ENCODE results near the gene CRAMP1. TPM values are rescaled to one million over a fixed set of nuclear protein-coding genes. Genes with fewer than 3 reads are reported as not detected.

The CRAMP1 gene
- total RNA-seq, 1 experiment from 2014 or later: 22.9 TPM

GRCh38 chr16:1655909-1656807 lies 44.0 kb downstream of the CRAMP1 start:
- ATAC-seq (no peak), DNase-seq (ENCODE audit: low read depth, low spot score) (no peak)
- Histone ChIP-seq H2AFZ (ENCODE audit: low read depth, low read length, poor library complexity, severe bottlenecking) (no peak overlapping the region), H3K9me2 (ENCODE audit: insufficient read depth) (no peaks in the 10 kb centered on the region), H3K9me3 (ENCODE audit: control insufficient read depth in 1 of 2, insufficient read depth in 1 of 2, low read depth in 1 of 2, low read length in 2 of 2) (no peaks in the 10 kb centered on the region), H3K4me1 (ENCODE audit: control insufficient read depth in 1 of 2, insufficient read depth in 2 of 2, low read length in 2 of 2) (no peaks in the 10 kb centered on the region), H3K27ac (ENCODE audit: low read depth, low read length) (no peak overlapping the region), H3K27me3 (ENCODE audit: insufficient read depth, low read length) (no peaks in the 10 kb centered on the region), H3K4me3 (replicated peaks in 1 of 2; ENCODE audit: low read depth in 1 of 2, low read length in 2 of 2) (no peak overlapping the region), H3K4me2 (ENCODE audit: low read length) (no peak overlapping the region), H3K36me3 (ENCODE audit: control insufficient read depth in 1 of 2, insufficient read depth in 2 of 2, low read length in 2 of 2) (peaks cover 8 to 22% of the 10 kb centered on the region in 2 experiments; a peak in 3 of 4 replicates), H3K79me2 (ENCODE audit: insufficient read depth, low read length) (no peaks in the 10 kb centered on the region), H3K9ac (ENCODE audit: low read length) (no peak overlapping the region), H4K20me1 (ENCODE audit: insufficient read depth) (no peaks in the 10 kb centered on the region)
- TF ChIP-seq EZH2phosphoT487 (IDR thresholded peaks at IDR 0.05; ENCODE audit: borderline replicate concordance) (no peak), POLR2A (IDR thresholded peaks at IDR 0.05; ENCODE audit: borderline replicate concordance, extremely low read depth, insufficient read depth, insufficient read length) (no peak), ATF3 (IDR thresholded peaks at IDR 0.05) (no peak), JUND (IDR thresholded peaks at IDR 0.05) (no peak), MAX (IDR thresholded peaks at IDR 0.05) (no peak), SRF (IDR thresholded peaks at IDR 0.05; ENCODE audit: low read depth) (no peak), SP1 (IDR thresholded peaks at IDR 0.05; ENCODE audit: low read depth) (no peak)
- no TSS peak for BruUV-seq (replicated peaks)
- CTCF ChIA-PET: no interaction called here
- RAD21 ChIA-PET (ENCODE audit: low non-redundant PET in 1 of 2, low total read pairs in 2 of 2, uncharacterized antibody in 2 of 2, unreplicated experiment in 2 of 2): no interaction called here
- intact Hi-C loops (cut with micrococcal nuclease): no loop called here
- POLR2A ChIA-PET: no interaction called here

GRCh38 chr16:1656808-1657617 lies 44.9 kb downstream of the CRAMP1 start:
- ChIA-PET RAD21 (ENCODE audit: low non-redundant PET in 1 of 2, low total read pairs in 2 of 2, uncharacterized antibody in 2 of 2, unreplicated experiment in 2 of 2) (no interaction called here), CTCF (no interaction called here), POLR2A (interaction anchor here (0.5 kb wide), 1 partner anchor 8 kb away, joined by 3 read pairs; no protein-coding TSS in a partner anchor)
- H3K9me3 ChIP-seq (ENCODE audit: control insufficient read depth in 1 of 2, insufficient read depth in 1 of 2, low read depth in 1 of 2, low read length in 2 of 2): no peaks in the 10 kb centered on the region
- no peaks in the 10 kb centered on the region for H3K27me3 ChIP-seq (ENCODE audit: insufficient read depth, low read length)
- peaks cover 11 to 21% of the 10 kb centered on the region in 2 experiments for H3K36me3 ChIP-seq (ENCODE audit: control insufficient read depth in 1 of 2, insufficient read depth in 2 of 2, low read length in 2 of 2)
- H3K9me2 ChIP-seq (ENCODE audit: insufficient read depth): no peaks in the 10 kb centered on the region
- H2AFZ ChIP-seq (ENCODE audit: low read depth, low read length, poor library complexity, severe bottlenecking): no peak overlapping the region
- H3K4me2 ChIP-seq (ENCODE audit: low read length): no peak overlapping the region
- no peak for ATAC-seq
- no peak for DNase-seq (ENCODE audit: low read depth, low spot score)
- no peaks in the 10 kb centered on the region for H4K20me1 ChIP-seq (ENCODE audit: insufficient read depth)
- no peak overlapping the region for H3K4me3 ChIP-seq (replicated peaks in 1 of 2; ENCODE audit: low read depth in 1 of 2, low read length in 2 of 2)
- BruUV-seq (replicated peaks): no TSS peak
- H3K4me1 ChIP-seq (ENCODE audit: control insufficient read depth in 1 of 2, insufficient read depth in 2 of 2, low read length in 2 of 2): no peaks in the 10 kb centered on the region
- H3K9ac ChIP-seq (ENCODE audit: low read length): no peak overlapping the region
- H3K79me2 ChIP-seq (ENCODE audit: insufficient read depth, low read length): no peaks in the 10 kb centered on the region
- intact Hi-C loops (cut with micrococcal nuclease): no loop called here
- no peak overlapping the region for H3K27ac ChIP-seq (ENCODE audit: low read depth, low read length)
- TF ChIP-seq CEBPB (IDR thresholded peaks at IDR 0.05; ENCODE audit: low read depth) (no peak), POLR2A (IDR thresholded peaks at IDR 0.05; ENCODE audit: borderline replicate concordance, extremely low read depth, insufficient read depth, insufficient read length) (no peak), YY1 (IDR thresholded peaks at IDR 0.05; ENCODE audit: extremely low read depth, insufficient replicate concordance, low read depth, low read length) (no peak), JUND (IDR thresholded peaks at IDR 0.05) (no peak), CTCF (IDR thresholded peaks at IDR 0.05 in 2 of 3, conservative IDR thresholded peaks at IDR 0.05 in 1 of 3; ENCODE audit: borderline replicate concordance in 1 of 3, insufficient read depth in 1 of 3, low read depth in 2 of 3, low read length in 2 of 3) (no peak), MAX (IDR thresholded peaks at IDR 0.05) (no peak), ZNF274 (IDR thresholded peaks at IDR 0.05; ENCODE audit: low read depth, low read length) (no peak), TCF7L2 (IDR thresholded peaks at IDR 0.05; ENCODE audit: borderline replicate concordance, extremely low read depth, insufficient read depth, insufficient read length) (no peak)
